ENCODE measurements around the gene PRXL2C.

- TF ChIP-seq POLR2A (IDR thresholded peaks at IDR 0.05; ENCODE audit: low read depth, low read length) (no peak), POLR2AphosphoS5 (IDR thresholded peaks at IDR 0.05; ENCODE audit: low read depth, low read length) (no peak), TAF1 (IDR thresholded peaks at IDR 0.05; ENCODE audit: borderline replicate concordance, low read depth, low read length) (no peak)
Observed at GRCh38 chr9:96654450-96655197, 493 bp downstream of the PRXL2C start.
